GM12875 (cell line): Measurements from ENCODE around the gene DTNA.

Source experiments
- H3K4me3 ChIP-seq: one replicate; pipeline ENCODE4 v1.5.1; 2011; ENCODE audit warnings: low read depth, low read length, control low read depth
- TF ChIP-seq, protein P1 (sequence below): IDR thresholded peaks from 2 replicates; pipeline ENCODE4 v1.5.1; 2011; ENCODE audit warnings: low read depth, mild to moderate bottlenecking, control low read depth, inconsistent platforms, low read length, moderate library complexity, borderline replicate concordance; ENCODE audit not compliant: insufficient read depth

DTNA gene

GRCh38 chr18:34695310-34695709, 14.8 kb upstream of the DTNA start:
- TF ChIP-seq, protein P1, sequence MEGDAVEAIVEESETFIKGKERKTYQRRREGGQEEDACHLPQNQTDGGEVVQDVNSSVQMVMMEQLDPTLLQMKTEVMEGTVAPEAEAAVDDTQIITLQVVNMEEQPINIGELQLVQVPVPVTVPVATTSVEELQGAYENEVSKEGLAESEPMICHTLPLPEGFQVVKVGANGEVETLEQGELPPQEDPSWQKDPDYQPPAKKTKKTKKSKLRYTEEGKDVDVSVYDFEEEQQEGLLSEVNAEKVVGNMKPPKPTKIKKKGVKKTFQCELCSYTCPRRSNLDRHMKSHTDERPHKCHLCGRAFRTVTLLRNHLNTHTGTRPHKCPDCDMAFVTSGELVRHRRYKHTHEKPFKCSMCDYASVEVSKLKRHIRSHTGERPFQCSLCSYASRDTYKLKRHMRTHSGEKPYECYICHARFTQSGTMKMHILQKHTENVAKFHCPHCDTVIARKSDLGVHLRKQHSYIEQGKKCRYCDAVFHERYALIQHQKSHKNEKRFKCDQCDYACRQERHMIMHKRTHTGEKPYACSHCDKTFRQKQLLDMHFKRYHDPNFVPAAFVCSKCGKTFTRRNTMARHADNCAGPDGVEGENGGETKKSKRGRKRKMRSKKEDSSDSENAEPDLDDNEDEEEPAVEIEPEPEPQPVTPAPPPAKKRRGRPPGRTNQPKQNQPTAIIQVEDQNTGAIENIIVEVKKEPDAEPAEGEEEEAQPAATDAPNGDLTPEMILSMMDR, result no peak
- no peak overlapping the region for H3K4me3 ChIP-seq

- TF ChIP-seq, protein P1, result no peak
- no peak overlapping the region for H3K4me3 ChIP-seq
Observed at GRCh38 chr18:34696671-34697070, 13.4 kb upstream of the DTNA start.

DNA sequence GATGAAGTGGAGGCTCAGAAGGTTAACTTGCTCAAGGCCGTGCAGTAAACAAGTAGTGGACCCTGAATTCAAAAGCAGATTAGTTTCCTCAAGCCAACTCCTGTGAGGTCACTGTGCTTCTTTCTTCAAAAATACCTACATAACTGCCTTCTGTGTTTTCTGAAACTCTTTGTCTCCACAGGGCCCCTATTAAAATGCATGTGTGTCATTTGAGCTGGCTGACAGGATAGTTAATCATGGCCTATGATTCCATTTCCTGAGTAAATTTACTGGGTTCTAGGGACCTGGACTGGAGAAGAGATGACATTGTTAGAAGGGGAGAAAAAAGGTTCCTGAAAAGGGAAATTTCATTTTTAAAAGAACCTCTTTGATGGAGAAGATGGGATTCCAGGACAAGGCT, 12.9 kb upstream of the DTNA start:
- H3K4me3 ChIP-seq, result no peak overlapping the region
- TF ChIP-seq, protein P1, result no peak

DNA sequence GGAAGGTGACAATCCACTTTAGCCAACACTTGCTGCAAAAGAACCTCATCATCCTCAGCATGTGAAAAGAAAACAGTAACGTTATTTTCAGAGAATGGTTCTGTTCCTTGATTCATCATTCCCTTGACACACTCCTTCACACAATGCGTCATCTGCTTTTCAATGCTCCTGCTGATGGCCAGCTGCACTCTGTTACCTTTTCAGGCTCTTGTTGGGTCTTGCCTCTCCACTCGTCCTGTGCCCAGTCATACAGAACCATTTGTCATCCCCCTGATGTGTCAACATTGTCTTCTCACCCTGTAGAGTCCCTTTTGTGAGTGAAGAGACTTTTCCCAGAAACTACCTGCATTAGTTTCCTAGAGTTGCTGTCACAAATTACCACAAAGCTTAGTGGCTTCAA, 12.2 kb upstream of the DTNA start:
- TF ChIP-seq, protein P1, result no peak
- no peak overlapping the region for H3K4me3 ChIP-seq

DNA sequence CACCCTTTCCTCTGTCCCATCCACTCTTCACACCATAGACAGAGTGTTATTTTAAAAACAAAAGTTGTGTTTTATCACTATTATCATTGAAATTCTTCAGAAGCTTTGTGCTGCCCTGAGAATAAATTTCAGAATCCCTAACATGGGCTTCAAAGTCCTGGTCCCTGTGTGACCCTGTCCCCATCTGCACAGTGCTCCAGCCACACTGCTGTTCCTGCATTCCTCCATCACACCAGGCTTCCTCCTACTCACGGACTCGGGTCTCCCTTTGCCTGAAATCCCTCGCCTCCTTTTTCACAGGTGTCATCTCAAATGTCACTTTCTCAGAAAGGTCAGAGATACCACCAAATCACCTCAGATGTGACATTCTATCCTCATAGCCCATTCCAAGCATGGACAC, 8.2 kb upstream of the DTNA start:
- H3K4me3 ChIP-seq, result no peak overlapping the region
- TF ChIP-seq, protein P1, result no peak

DNA sequence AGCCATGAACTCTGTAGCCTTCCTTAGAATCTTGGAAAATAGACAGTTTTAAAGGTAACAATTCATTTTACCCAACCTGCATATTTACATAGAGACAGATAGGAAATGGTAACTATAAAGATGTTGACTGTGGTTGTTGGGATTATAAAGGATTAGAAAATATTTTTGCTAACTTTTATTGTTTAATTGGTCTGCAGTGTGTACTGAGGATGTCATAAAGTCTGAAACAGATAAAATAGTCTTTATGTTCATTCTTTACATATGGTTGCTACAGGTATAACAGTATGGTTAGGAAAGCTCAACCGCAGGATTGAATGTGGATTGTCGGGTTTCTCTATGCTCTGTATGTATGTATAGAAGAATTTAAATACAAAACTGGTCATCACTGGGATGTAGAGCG, 7.3 kb upstream of the DTNA start:
- TF ChIP-seq, protein P1, result no peak
- H3K4me3 ChIP-seq, result no peak overlapping the region

DNA sequence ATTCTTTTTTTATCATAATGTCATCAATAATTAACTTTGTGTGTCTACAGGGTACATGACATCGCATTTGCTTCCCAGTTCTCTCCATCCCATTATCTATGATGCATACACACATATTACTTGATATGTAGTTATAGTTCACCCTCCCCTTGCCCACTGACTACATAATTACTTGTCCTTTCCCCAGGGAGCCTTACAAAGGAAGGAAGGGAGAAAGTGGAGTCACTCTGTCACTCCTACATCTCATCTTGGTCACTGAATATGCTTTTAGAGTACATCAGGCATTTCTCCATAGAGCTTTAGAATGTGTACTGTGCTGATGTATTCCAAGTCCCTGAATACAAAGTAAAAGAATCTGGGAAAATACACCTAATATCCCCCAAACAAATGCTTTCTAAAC, 6.0 kb upstream of the DTNA start:
- H3K4me3 ChIP-seq, result no peak overlapping the region

More for the DNA sequence above, 6.0 kb upstream of the DTNA start:
- TF ChIP-seq, protein P1, result no peak
